ENCODE data around the gene FAM120B.

FAM120B gene

DNA sequence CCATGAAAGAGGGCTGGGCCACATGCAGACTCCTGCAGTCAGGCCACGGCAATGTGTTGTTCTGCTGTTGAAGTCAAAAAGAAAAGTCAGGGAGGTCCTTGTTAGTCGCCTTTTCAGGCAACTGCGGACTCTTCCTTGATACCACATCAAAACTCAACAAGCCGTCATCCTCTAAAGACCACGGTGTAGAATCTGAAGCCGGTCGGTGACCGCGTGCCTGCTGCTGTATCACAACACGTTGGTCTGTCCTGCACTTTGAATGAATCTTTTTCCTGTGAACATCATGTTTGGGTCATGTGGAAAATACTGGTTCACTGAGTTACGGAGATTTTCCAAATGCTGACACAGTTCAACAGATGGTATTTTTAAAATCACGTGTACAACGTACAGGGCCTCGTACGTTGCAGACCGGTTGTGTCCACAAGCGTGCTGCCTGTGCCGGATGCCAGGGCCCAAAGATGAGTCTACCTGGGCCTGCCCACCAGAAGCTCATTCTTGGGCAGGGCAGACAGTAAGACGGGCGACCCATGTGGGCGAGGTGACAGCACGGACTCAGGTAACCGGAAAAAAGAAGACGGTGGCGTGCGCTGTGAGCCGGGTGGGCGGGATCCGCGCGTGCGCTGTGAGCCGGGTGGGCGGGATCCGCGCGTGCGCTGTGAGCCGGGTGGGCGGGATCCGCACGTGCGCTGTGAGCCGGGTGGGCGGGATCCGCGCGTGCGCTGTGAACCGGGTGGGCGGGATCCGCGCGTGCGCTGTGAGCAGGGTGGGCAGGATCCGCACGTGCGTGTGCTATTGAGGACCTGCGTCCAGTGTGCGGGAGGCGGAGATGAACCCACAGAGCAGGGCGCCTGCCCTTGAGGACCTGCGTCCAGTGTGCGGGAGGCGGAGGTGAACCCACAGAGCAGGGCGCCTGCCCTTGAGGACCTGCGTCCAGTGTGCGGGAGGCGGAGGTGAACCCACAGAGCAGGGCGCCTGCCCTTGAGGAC, 114.5 kb downstream of the FAM120B start:
- DNase-seq (ENCODE audit: low spot score) = no peak

- no peak for DNase-seq (ENCODE audit: low spot score)
Measured at GRCh38 chr6:170421921-170422320, 115.4 kb downstream of the FAM120B start.

DNA sequence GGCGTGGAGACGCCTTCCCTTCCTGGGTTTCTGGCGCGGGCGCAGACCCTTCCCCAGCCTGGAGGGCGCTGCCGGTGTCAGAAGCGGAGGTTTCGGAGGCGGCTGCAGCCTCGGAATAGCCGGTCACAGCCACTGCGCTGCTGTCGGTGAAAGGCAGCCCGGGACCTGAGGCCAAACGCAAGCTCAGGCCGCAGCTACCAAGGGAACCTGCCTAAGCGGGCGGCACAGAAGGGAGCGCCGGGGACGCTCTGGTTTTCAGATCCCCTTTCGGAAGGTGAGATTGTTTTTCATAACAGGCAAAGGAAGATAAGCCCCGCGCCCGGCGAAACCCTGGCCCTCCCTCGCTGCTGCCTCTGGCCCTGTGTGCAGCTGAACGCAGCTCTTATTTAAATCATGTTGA, 116.5 kb downstream of the FAM120B start:
- peak; percentile 82 for DNase-seq (ENCODE audit: low spot score)

DNA sequence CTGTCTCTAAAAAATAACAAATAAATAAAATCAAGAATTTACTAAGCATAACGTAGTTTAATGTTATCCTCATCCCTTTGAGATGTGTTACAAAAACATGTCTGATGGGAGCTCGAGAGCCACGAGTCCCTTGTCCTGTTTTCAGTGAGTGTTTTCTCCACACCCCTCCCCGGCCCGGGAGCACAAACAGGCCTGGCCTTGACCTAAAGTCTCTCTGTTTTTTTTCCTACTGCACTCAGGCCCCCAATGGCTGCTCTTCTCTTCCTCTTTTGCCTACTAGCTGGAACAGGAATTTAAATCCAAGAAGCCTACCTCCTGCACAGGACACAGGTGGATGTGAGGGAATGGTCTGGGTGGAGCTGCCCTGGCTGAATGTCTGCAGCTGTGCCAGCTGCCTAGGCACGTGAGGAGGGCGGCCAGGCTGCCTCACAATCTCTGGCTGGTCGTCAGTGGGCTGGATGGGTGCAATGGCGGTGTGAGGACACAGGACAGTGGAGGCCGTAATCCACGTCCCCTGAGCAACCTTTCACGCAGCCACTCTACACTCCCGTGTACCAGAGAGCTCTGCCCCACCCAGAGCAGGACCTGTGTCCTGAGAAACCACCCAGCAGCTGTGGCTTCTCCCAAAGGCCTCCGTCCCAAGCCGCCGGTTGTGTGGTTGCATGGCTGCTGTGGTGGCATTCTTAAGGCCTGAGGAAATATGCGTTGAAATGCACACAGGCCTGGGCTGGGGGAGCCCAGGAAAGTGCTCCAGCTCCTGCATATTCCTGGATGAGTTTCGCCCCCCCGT, 117.5 kb downstream of the FAM120B start:
- no peak for DNase-seq (ENCODE audit: low spot score)

GRCh38 chr6:170424604-170425126, 118.1 kb downstream of the FAM120B start:
- no peak for DNase-seq (ENCODE audit: low spot score)

DNA sequence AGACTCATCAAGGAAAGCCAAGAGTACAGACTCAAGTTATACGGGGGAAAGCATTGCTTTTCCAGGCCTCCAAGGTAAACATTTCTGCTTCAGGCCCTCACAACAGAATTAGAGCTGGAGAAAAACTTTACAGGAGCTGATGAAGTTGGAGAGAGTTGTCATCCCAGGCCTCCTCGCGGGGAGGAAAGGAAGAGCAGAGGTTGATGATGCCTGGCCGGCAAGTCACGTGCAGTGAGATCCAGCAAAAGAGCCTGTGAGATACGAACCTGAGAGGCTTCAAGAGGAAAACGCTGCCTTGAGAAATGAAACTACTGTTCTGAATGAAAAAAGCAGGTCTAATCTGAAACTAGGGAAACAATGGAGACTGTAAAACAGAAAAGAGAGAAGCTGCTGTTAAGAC, 122.9 kb downstream of the FAM120B start:
- no peak for DNase-seq (ENCODE audit: low spot score)

GRCh38 chr6:170433163-170434116, 126.9 kb downstream of the FAM120B start:
- DNase-seq (ENCODE audit: low spot score) = no peak

DNA sequence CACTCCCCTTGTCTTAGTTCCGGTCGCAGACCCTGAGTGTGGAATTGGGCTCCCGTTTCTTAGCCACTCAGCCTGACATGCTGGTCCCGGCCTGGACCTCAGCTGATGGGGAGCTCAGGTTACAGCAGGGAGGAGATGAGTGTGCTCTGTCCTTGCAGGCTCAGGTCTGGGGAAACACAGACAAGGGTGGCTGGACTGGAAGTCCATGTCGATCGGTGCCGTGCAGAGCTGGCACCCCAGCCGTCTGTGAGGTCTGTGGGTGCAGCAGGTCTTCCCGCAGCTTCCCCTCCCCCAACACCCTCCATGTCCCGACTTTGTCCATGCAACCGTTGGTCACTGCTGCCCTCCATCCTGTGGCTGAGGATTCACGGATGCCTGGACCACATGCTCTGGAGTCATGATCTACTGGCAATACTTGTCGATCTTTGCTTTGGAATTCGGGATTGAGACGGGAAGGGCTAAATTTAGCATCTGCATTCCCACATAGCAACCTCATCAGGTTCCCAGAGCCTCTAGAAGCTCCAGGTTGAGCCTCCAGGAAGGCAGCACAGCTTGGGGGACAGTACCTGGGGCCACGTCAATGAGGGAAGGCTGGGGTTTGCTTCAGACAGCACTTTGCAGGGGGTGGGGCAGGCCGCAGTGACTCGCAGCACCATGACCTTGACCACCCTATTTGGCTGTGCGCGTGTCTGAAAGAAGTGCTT, 127.7 kb downstream of the FAM120B start:
- peak; percentile 57 for DNase-seq (ENCODE audit: low spot score)

GRCh38 chr6:170434821-170435155, 128.2 kb downstream of the FAM120B start:
- no peak for DNase-seq (ENCODE audit: low spot score)

DNA sequence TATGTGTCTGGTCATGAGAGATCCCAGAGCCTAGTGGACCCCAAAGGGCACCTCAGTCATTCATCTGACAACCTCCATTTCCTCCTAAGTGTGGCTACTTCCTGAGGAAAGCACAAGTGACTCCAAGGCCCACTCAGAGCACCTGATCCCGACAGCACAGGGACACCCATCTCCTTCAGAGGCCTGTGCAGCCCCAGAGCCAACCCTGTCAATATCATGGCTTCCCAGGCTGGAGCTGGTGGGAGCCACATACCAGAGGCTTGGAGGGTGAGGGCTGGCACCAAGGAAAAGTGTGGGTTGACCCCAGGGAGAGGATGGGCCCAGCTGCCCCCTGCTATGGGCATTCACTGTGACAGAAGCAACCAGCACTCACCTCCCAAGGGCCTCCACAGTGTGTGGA, 129.2 kb downstream of the FAM120B start:
- DNase-seq (ENCODE audit: low spot score) = no peak

- no peak for DNase-seq (ENCODE audit: low spot score)
Measured at GRCh38 chr6:170436209-170436809, 129.8 kb downstream of the FAM120B start.

DNA sequence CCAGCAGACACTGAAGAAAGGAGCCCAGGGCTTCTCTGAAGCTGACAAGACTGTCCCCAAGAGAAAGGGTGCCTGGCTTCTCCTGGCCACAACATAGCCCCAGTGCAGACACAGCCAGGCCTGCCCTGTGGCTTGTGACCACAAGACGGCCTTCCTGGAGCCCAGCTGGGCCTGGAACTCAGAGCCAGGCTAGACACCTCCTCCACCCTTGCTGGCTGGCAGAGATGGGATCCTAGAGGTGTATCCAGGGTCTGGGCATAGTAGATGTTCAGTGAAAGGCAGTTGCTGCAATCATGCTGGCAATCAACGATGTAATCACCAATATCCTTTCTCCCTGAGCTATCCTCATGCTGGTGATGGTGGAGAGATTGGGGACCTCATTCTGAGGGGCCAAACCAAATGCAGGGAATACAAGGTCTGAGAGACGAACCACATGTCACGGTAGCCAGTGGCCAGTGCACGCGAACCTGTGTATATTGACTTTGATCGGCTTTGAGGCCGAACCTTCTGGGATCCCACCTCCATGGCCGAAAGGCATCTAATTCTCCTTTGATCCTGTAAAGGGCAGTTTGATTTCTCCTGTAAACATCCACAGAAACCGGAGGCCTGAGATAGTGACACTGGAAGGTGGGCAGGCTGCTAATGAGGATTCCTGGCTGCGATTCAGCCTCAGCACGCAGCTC, 131.3 kb downstream of the FAM120B start:
- no peak for DNase-seq (ENCODE audit: low spot score)

DNA sequence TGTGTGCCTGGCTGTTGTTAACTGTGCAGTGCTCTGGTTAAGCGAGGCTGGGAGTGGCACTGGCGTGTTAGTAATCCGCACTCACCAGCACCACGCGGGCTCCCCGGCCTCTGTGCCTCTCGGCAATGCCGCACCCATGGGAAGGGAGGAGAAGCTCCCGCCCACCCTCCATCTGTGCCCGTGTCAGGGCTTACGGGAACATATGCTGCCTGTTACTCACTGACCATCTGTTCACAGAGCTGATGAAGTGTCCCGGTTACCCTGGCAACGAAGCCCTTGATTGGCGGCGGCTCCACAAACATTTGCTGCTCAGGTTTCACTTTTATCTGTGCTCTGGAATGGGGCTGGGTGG, 131.8 kb downstream of the FAM120B start:
- peak; percentile 87 for DNase-seq (ENCODE audit: low spot score)

DNA sequence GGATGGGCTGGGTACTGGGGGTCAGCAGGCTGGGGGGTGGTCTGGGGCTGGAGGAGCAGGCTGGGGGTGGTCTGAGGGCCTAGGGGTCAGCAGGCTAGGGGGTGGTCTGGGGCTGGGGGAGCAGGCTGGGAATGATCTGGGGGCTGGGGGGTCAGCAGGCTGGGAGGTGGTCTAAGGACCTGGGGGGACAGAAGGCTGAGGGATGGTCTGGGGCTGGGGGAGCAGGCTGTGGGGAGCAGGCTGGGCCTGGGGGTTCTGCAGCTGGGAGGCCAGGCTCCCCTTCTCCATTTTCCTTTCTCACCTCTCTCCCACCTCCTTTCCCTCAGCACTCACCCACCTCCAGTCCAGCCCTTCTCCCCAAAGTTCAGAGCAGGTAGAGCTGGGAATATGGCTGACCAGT, 132.3 kb downstream of the FAM120B start:
- no peak for DNase-seq (ENCODE audit: low spot score)

GRCh38 chr6:170439366-170440361, 133.1 kb downstream of the FAM120B start:
- DNase-seq (ENCODE audit: low spot score) = no peak

- no peak for DNase-seq (ENCODE audit: low spot score)
Measured at GRCh38 chr6:170440437-170440836, 133.9 kb downstream of the FAM120B start.

DNA sequence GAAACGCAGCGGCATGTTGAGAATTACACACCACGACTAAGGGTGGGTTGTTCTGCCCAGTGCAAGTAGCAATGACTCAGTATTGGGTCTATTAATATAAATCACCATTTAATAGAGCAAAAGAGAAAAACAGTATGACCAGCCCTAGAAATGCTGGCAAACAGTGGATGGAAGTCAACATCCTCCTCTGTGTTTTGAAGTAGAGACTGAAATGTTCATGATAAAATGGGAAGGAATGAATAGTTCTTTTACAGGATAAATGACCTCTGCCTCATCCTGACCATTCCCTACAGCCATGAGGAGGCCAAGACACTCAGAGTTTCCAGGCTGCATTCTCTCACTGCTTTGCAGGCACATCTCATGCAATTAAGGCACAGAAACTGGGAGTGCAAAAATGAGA, 134.8 kb downstream of the FAM120B start:
- DNase-seq (ENCODE audit: low spot score) = no peak

GRCh38 chr6:170442596-170442995, 136.0 kb downstream of the FAM120B start:
- no peak for DNase-seq (ENCODE audit: low spot score)

DNA sequence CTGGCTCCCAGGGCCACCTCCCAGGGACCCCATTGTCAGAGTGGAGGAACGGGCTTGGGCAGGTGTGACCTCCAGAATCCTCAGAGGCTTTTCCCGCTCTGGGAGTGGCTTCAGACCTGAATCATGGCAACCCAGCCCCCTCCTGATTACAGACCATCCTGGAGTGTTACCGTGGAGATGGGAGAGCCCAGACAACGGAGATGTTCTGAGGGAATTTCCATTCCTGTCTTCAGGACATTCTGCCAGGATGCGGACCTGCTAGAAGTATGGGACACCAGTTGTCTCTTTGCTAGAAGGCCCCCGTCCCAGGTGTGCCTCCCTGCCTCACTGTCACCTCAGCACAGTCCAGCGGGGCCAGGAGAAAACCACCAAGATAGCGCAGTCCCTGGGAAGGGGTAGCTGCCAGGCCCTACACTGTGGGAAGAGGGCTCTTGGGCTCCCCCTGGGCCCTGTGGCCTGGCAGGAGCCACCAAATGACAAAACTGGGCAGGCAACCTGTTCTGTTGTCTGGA, 136.6 kb downstream of the FAM120B start:
- peak; percentile 60 for DNase-seq (ENCODE audit: low spot score)

All from iPS-NIHi11 (cell line).